ENCODE results near the gene TCF12. TPM values are rescaled to one million over a fixed set of nuclear protein-coding genes. Genes with fewer than 3 reads are reported as not detected.

TCF12 gene
- 73.0 and 98.7 TPM in 2 replicates for total RNA-seq (2014; rRNA removed; shearing (Covaris generic))

DNA sequence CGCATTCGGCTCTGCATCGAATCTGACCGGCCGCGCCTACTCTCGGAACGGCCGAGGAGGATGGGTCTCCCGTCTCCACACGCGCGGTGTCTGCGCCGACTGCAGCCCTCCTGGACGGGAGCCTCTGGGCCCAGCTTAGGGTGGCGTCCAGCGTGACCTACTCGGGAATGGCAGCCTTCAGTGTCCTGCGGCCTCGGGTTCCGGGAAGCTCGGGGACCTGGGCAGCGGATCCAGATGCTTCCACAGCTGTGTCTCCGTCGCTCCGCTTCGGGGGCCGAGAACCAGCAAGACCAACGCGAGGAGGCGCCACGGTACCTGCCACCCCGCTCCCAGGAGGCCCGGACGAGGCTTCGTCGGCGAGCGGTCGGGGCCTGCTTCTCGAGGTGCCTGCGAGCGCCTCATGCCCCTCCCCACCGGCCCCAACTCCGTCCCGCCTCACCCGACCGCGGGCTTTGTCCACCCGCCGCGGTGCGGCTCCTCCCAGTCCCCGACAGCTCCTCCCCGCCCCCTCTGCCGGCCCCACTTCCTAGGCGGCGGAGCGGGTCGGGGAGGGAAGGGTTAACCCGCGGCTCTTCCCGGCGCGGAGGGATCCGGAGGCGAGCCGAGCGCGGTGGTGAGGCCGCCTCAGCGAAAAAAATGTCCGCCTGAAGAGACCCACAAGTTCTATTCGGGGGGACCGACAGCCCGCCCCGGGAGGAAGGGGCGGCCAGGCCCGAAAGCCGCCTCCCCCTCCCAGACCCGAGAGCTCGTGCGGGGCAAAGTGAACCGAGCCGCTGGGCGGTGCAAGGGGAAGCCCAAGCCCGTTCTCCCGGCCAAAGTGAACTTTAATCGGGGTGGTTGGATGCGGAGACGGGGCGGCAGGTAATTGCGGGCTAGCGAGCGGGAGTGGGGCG lies at the start of gene TCF12:
TSS of gene TCF12 (plus strand) at position 599 of the 893 bp plus-strand sequence. CDS start 1,270 bp downstream, outside the sequence.
- peak; percentile 78 for DNase-seq (ENCODE audit: low spot score)

DNA sequence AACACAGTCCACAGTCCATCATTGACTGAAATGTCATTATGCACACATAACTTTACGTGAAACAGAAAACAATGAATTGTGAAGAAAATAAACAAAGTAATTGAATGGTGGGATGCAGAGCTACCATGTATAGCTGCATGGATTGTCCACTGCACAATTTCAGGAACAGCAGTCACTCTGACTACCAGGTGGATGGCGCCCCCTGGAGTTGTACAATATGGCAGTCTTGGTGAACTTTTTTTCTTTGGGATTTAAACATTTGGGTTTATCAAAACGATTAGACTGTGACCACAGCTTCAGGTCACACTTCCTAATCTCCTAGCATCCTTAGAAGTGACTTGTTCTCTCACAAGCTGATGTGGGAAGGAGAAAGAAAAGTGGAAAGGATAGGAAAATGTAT lies 48.9 kb upstream of the TCF12 start:
- no peak for DNase-seq (ENCODE audit: low spot score)

DNA sequence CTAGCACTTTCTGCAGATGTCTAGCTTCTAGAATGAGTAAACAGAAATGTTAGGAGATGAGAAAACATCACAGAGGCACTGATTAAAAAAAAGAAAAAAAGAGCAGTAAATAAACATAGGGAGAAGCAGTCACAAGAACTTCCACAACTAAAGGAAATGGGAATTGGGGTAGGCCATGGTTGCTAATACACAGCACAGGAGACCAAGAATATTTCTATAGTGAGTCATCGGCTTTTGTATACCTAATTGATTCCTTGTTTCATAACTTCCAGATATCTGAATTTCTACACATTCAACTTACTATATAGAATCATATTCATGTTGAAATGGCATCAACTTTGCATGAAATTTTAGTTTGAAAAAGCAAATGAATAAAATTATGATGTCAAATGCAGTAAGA lies 47.3 kb upstream of the TCF12 start:
- DNase-seq (ENCODE audit: low spot score), result peak; percentile 58

DNA sequence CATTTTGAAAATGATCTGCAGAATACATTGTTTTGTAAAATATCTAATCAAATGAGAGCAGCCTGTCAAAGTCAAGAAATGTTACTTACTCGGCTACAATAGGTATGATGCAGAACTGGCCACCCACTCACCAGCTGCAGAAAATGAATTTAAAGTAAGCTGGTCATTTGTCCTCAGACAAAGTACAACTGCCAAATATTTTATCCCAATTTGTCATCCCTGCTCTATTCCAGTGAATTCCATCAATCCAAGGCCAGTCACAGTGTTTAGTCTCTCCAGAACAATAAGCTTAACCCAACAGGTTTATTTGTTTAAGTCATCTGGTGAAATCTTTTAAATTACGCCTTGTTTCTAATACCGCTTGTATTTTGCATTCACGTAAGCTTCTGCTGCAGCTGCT lies 46.6 kb upstream of the TCF12 start:
- DNase-seq (ENCODE audit: low spot score), result no peak

DNA sequence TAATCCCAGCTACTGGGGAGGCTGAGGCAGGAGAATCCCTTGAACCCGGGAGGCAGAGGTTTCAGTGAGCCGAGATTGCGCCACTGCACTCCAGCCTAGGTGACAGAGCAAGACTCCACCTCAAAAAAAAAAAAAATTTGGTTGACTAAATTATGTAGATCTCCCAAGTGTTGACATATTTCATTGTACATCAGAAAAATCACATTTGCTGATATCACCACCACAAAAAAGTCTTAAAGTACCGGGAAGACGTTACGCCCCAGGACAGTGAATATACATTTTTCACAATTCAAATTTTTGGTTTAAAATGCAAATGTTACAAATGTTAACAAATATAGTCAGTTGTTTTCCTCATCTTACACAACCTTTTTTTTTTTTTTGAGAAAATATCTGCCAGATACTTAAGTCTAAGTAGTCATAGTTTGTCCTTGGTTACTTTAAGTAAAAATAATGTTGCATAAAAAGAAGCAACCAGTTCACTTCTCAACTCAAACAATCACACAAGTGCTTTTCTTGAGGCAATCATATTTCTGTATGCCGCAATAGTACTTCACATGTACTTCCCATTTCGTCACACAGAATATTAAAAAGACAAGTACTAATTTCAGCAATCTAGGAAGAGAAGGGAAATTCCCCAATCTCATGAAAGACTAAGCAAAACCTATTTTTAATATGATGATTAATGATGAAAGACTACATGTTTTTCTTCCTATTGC lies 41.0 kb upstream of the TCF12 start:
- no peak for DNase-seq (ENCODE audit: low spot score)

DNA sequence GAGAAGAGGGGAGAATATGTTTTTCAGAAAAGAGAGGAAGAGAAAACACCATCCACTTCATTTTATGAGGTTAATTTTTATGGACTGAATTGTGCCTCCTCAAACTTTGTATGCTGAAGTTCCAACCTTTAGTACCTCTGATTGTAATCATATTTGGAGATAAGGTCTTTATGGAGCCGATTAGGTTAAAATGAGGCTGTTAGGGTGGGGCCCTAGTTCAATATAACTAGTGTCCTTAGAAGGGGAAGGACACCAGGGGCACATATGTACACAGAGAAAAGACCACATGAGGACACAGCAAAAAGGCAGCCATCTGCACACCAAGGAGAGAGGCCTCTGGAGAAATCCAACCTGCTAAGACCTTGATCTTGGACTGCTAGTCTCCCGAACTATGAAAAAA lies 38.9 kb upstream of the TCF12 start:
- no peak for DNase-seq (ENCODE audit: low spot score)

DNA sequence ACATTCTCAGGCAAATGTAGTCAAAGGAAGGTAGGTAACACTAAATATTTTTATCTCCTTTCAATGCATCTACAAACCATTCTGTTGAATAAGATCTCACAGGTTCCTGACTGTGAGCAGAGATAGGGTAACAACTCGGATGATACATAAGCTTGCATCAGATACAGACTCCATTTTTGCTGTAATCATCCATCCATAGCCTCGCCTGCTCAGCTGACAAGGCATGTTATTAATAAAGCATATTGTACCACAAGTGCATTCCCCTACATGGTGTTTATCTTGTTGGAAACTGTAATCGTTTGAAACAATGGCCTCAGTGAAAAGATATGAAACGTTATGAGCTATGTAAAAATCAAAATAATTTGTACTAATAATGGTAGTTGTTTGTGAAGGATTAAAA lies 35.4 kb upstream of the TCF12 start:
- no peak for DNase-seq (ENCODE audit: low spot score)

DNA sequence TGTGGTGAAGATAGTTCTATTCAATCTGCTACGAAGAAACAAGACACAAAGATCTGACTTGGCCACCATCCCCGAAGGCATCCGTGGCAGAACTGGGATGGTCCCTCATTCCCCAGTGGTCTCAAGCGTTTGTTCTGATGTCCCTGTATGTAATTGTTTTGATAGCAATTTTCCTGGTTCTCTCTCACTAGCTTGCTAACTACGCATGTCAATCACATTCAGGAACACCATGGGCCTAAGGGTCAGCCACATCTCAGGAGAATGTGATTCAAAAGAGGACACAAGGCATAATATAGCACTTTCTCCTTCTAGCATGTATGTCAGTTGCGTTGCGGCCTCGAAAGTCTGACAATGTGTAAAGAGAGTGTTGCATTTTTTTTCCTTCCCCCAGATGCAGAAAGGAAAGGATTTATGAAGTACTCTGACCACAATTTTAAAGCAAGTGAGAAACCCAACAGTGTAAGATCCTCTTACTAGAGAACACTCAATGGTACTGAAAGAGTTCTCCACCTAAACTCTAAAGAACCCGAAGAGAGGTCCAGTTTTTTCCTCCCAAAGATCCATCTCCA lies 32.0 kb upstream of the TCF12 start:
- no peak for DNase-seq (ENCODE audit: low spot score)

DNA sequence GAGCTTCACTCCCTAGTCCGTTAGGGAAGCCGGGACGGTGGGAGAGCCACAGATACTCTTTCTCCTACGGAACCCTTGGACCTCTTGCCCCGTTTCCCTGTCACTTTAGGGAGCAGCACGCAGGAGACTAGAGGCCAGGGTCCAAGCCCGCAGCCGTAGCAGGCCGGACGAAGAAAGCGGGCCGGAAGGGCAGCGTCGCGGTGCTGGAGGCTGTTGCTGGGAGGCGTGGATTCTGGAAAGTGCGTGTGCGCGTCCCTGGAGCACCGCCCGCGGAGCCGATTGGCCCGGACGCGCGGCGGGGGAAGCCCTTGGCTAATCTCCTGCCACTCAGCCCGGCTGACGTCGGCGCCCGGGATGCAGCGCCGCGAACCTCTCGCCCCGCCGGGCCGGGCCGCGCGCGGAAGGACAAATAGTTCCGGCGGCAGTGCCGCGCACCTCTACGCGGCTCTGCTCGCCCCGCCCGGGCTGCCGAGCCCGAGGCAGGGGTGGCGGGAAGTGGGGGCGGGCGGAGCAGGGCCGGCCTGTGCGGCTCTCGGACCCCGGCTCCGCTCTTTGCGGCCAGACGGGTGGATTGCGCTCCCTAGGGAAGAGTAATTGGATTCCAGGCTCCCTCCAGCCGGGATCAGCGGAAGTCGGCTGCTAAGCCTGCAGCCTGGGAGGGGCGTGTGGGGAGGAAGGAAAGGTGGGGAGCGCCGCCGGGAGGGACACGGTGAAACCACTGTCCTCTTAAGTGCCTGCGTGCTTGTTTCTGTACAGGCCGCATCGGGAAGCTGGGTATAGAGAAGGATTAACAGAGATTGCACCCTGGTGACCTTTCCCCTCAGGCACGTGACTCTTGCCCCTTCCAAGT lies 31.3 kb upstream of the TCF12 start:
- peak; percentile 88 for DNase-seq (ENCODE audit: low spot score)

DNA sequence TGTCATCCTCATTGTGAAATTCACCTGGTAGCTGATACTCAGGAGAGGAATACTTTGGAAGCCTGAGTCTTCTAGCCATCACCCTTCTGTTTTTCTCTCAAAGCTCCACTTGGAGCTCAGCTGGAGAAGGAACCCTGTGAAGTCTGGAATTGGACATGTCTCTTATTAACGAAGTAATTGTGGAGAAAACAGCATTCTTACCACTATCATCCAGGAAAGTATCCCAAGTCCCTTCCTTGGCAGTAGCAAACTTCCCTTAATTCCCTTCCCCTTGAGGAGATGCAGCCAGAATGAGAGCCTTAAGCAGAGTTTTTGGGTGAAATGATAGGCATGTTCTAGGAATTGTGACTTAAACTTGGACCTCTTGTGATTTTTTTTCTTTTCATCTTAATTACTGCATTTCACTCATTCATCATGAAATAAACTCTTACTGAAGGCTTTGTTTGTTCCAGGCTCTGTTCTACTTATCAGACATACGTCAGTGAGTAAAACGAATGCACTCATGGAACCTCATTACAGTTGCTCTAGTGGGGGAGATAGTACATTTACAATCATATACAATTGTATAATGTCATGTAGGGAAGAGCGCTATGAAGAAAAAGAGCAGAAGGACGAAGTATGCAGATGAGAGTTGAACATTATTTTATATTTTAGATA lies 30.5 kb upstream of the TCF12 start:
- no peak for DNase-seq (ENCODE audit: low spot score)

DNA sequence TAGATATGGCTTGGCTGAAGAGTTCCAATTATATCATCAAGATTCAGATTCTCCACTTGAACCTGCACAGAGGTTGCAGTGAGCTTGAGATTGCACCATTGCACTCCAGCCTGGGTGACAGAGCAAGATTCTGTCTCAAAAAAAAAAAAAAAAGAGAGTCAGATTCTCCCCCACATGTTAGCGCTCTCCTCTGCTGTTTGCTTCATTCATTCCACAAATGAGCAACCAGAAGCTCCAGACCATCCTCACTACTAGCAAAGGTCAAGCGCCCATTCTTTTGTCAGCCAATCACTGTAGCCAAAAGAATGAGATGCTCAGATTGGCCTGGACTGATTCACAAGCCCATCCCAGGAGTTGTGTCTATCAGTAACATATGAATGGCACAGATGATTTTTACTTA lies 28.4 kb upstream of the TCF12 start:
- no peak for DNase-seq (ENCODE audit: low spot score)

DNA sequence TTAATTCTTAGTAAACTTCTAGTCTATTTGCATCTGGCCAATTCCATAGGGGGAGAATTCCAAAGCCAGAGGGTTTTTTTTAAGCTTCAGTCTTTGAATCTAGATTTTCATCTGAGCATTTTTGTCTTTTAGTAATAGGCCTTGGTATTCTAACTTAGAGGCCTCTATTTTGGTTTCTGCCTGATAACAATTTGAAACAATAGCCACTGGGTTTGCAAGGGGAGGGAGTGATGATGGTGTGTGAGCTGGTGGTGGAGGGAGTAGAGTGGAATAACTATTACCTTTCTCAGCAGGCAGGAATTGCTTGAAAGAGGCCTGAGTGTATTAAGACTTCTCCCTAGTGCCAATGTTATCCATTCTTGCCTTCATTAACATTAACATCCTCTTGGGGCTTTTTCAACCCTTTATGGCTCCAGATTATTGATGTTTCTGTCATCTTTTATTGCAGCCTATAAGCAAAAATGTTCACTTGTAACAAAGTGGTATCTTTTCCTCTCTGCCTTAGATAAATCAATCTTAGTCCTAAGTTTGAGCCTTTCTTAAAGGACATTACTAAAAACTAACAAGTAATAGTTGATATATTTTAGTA lies 26.5 kb upstream of the TCF12 start:
- DNase-seq (ENCODE audit: low spot score), result no peak

DNA sequence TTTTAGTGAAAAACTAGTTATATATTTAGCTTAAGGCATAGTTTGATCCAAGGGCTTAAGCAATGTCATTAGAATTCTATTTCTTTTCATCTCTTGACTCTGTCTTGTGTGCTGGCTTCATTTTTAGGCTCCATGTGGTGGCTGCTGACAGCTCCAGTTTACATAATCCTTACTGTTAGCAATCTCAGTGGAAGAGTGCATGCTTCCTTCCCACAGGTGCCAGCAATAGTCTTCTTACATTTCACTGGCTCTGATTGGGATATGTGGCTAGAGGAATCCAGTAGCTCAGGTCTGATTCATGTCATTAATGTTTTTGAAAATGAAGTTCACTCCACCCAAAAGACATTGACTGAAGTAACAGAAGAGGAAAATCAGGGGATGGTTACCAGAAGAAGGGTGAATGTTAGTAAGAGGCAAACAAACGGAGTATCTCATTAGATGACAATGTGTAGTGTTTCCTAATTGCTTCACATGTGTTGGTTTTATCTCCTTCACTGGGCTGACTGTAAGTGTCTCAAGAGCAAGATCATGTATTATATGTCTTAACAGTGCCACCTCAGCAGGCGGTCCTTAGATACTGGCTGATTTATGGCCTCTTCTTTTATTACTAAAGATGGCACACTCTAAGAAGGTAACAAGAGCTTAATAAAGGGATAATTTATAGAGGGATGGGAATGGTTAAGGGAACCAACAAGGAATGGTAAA lies 25.6 kb upstream of the TCF12 start:
- DNase-seq (ENCODE audit: low spot score), result no peak

DNA sequence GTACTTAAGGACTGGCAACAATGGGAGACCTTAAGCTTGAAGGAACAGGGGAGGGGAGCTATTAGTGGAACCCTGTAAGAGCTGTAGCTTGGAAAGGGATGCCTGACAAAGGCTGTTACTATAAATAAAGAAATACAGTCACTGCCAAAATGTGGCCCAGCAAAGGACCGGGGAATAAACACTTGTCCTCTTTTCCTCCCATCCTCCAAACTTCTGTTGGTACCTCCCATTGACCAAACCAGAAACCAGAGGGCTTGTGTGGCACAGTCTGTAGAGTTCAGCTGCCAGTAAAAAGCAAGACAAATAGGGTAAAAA lies 25.1 kb upstream of the TCF12 start:
- no peak for DNase-seq (ENCODE audit: low spot score)

DNA sequence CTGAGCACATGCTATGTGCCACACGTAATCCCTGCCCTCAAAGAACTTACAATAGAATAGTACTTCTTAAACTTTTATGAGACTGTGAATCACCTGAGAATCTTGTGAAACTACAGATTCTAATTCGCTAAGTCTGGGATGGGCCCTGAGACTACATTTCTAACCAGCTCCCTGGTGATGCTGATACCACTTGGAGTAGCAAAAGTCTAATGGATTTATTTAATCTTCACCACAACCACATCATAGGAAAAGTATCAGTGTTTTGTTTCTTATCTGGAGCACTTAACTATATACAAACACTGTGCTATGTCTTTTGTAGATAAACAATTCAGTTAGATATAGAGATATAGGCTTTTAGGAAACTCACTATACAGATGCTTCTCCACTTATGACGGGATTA lies 23.8 kb upstream of the TCF12 start:
- no peak for DNase-seq (ENCODE audit: low spot score)

DNA sequence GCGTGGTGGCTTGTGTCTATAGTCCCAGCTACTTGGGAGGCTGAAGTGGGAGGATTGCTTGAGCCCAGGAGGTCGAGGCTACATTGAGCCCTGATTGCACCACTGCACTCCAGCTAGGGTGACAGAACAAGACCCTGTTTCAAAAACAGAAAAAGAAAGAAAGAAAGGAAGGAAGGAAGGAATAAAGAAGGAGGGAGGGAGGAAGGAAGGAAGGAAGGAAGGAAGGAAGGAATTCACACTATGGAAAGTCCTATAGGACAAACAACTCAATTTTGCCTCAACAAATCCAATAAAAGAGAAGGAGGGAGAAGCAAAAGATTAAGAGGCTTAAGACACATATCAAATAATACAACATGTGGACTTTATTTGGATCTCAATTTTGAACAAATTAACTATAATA lies 16.5 kb upstream of the TCF12 start:
- DNase-seq (ENCODE audit: low spot score), result no peak

DNA sequence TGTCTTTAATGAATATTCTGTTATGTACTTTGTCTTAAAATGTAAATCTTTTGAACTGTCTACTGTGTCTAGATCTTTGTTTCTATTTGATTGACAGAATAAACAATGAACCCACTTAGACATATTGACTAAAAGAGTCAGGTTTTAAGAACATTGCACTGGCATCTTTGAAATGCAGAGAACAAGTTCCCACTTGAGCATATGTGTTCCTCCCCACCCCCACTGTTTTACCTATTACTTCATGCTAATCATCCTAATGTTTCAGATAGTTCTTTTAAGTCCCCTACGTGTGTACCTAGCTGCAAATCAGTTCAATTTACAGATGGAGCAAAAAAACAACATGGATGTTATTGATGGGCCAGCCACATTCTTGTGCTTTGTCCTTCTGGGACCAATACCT lies 11.7 kb upstream of the TCF12 start:
- DNase-seq (ENCODE audit: low spot score), result no peak

DNA sequence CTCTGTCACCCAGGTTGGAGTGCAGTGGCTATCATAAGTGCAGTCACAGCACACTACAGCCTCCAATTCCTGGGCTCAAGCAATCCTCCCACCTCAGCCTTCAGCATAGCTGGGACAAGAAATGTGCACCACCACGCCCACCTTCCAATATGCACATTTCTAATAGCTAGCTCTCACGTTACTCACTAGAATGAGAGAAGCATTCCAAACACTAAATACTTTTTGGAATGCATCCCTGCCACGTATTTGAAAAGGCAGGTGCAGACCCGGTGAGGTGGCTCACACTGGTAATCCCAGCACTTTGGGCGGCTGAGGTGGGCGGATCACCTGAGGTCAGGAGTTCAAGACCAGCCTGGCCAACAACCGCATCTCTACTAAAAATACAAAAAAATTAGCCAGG lies 7.6 kb upstream of the TCF12 start:
- DNase-seq (ENCODE audit: low spot score), result no peak

DNA sequence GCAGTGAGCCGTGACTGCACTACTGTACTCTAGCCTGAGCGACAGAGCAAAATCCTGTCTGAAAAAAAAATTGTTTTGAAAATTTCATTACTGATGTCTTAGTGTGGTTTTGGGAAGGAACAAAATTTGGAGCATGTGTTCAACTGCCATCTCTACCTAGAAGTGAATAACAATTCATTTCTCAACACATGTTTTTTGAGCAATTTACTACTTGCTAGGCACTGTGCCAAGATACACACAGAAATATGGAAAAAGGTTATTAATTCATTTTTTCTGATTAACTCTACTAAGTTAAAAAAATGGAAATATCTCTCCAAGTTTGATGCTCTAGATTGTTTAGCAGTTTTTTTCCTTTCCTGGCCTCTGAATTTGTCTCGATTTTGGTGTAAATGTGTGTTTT lies 5.2 kb upstream of the TCF12 start:
- DNase-seq (ENCODE audit: low spot score), result no peak

DNA sequence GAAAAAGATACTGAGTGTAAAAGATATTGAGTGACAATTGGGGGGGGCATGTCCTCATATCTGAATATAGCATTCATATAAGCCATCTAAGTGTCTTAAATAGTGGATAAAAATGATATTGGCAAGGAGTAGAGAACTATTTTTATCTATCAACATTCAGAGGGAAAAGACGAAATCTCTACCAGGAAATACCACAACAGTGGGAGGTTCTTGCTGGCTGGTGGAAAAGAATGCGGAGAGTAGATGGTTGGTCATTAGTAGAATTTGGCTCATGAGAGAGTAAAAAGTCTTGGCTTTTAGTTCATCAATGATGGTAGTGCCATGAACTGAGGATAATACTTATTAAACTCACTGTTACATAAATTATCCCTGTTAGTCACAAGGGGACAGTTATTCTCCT lies 4.8 kb upstream of the TCF12 start:
- DNase-seq (ENCODE audit: low spot score), result no peak

DNA sequence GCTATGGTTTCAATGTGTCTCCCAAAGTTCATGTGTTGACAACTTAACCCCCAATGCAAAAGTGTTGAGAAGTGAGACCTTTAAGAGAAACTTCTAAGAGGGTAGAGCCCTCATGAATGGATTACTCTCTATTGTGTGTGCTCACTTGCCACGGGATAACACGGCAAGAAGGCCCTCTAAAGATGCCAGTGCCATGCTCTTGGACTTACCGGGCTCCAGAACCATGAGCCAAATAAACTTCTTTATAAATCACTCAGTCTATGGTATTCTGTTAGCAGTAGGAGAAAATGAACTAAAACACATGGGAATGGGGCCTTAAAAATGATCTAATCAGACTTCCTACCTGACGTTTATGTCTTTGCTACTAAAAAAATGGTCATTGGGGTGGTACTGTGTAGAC lies 2.6 kb upstream of the TCF12 start:
- DNase-seq (ENCODE audit: low spot score), result no peak

Data from H4 (cell line).